ENCODE measurements around the gene SYNDIG1.

The SYNDIG1 gene

GRCh38 chr20:24473435-24474223 lies 4.2 kb downstream of the SYNDIG1 start:
- DNase-seq = no peak

- no peak for DNase-seq
These were observed 8.6 kb downstream of the SYNDIG1 start for GRCh38 chr20:24477831-24478547.

- no peak for DNase-seq
These were observed 9.2 kb downstream of the SYNDIG1 start for GRCh38 chr20:24478584-24478983.

GRCh38 chr20:24479106-24479505 lies 9.7 kb downstream of the SYNDIG1 start:
- no peak for DNase-seq

GRCh38 chr20:24479595-24479994 lies 10.2 kb downstream of the SYNDIG1 start:
- no peak for DNase-seq

GRCh38 chr20:24480509-24480908 lies 11.1 kb downstream of the SYNDIG1 start:
- no peak for DNase-seq

- no peak for DNase-seq
These were observed 11.7 kb downstream of the SYNDIG1 start for GRCh38 chr20:24481173-24481572.

- DNase-seq = no peak
These were observed 14.1 kb downstream of the SYNDIG1 start for GRCh38 chr20:24483435-24484080.

- no peak for DNase-seq
These were observed 14.6 kb downstream of the SYNDIG1 start for GRCh38 chr20:24484081-24484450.

- DNase-seq = no peak
These were observed 16.6 kb downstream of the SYNDIG1 start for GRCh38 chr20:24485981-24486380.

GRCh38 chr20:24487240-24487639 lies 17.8 kb downstream of the SYNDIG1 start:
- no peak for DNase-seq

GRCh38 chr20:24487648-24488047 lies 18.2 kb downstream of the SYNDIG1 start:
- no peak for DNase-seq

GRCh38 chr20:24488064-24488799 lies 18.8 kb downstream of the SYNDIG1 start:
- no peak for DNase-seq

- DNase-seq = no peak
These were observed 19.4 kb downstream of the SYNDIG1 start for GRCh38 chr20:24488800-24489175.

GRCh38 chr20:24489193-24489592 lies 19.8 kb downstream of the SYNDIG1 start:
- DNase-seq = no peak

- DNase-seq = no peak
These were observed 20.3 kb downstream of the SYNDIG1 start for GRCh38 chr20:24489631-24490260.

GRCh38 chr20:24490598-24490997 lies 21.2 kb downstream of the SYNDIG1 start:
- DNase-seq = no peak

GRCh38 chr20:24491041-24491756 lies 21.8 kb downstream of the SYNDIG1 start:
- DNase-seq = no peak

GRCh38 chr20:24492031-24492607 lies 22.7 kb downstream of the SYNDIG1 start:
- no peak for DNase-seq

GRCh38 chr20:24492698-24493097 lies 23.3 kb downstream of the SYNDIG1 start:
- no peak for DNase-seq

- DNase-seq = no peak
These were observed 23.8 kb downstream of the SYNDIG1 start for GRCh38 chr20:24493181-24493580.
